ENCODE results near the gene ATRAID. TPM values are rescaled to one million over a fixed set of nuclear protein-coding genes. Genes with fewer than 3 reads are reported as not detected.

The ATRAID gene
- total and polyA plus RNA-seq, 2 donors (not counting 1 experiment from before 2014, with no cell fraction given): 176 to 235 TPM

DNA sequence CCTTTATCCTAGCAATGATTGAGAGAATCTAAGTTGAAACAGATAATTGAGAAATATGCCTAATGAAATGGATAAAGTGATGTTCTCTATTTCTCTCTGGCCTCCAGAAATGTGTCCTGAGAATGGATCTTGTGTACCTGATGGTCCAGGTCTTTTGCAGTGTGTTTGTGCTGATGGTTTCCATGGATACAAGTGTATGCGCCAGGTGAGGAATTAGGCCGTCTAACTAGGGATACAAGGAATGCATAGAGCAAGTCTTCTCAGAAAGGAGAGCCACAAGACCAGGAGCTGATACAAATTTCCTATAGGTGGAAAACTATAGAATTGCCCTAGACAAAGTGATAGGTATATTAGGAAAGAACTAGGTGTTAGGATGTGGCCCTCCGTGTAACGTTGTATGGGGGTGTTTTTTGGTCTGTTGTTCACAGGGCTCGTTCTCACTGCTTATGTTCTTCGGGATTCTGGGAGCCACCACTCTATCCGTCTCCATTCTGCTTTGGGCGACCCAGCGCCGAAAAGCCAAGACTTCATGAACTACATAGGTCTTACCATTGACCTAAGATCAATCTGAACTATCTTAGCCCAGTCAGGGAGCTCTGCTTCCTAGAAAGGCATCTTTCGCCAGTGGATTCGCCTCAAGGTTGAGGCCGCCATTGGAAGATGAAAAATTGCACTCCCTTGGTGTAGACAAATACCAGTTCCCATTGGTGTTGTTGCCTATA is 4.7 kb downstream of the ATRAID start:
- H4K20me1 ChIP-seq (ENCODE audit: control insufficient read depth, extremely low read depth, insufficient read depth, low read length): no peaks in the 10 kb centered on the region
- peaks cover 10% of the 10 kb centered on the region for H3K4me1 ChIP-seq (ENCODE audit: control insufficient read depth, extremely low read depth, insufficient read depth, low read length)
- H3K4me2 ChIP-seq (ENCODE audit: extremely low read depth, insufficient read depth, low read length): peak overlapping the region; percentile 26
- H3K9me3 ChIP-seq (ENCODE audit: control insufficient read depth, insufficient read depth, low read depth, low read length): no peaks in the 10 kb centered on the region
- H3K27me3 ChIP-seq (ENCODE audit: control insufficient read depth, insufficient read depth, low read length): no peaks in the 10 kb centered on the region
- peaks cover 13% of the 10 kb centered on the region for H3K79me2 ChIP-seq (ENCODE audit: control insufficient read depth, insufficient read depth, low read length)
- H3K36me3 ChIP-seq (ENCODE audit: control insufficient read depth, insufficient read depth, low read length): peaks cover 2% of the 10 kb centered on the region
- TF ChIP-seq, protein P1, sequence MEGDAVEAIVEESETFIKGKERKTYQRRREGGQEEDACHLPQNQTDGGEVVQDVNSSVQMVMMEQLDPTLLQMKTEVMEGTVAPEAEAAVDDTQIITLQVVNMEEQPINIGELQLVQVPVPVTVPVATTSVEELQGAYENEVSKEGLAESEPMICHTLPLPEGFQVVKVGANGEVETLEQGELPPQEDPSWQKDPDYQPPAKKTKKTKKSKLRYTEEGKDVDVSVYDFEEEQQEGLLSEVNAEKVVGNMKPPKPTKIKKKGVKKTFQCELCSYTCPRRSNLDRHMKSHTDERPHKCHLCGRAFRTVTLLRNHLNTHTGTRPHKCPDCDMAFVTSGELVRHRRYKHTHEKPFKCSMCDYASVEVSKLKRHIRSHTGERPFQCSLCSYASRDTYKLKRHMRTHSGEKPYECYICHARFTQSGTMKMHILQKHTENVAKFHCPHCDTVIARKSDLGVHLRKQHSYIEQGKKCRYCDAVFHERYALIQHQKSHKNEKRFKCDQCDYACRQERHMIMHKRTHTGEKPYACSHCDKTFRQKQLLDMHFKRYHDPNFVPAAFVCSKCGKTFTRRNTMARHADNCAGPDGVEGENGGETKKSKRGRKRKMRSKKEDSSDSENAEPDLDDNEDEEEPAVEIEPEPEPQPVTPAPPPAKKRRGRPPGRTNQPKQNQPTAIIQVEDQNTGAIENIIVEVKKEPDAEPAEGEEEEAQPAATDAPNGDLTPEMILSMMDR (conservative IDR thresholded peaks at IDR 0.05 in 1 of 2, IDR thresholded peaks at IDR 0.05 in 1 of 2; ENCODE audit: low read depth in 1 of 2, low read length in 2 of 2): no peak
- no peak for TF ChIP-seq EZH2 (IDR thresholded peaks at IDR 0.05; ENCODE audit: low read length, missing control alignments)
- H2AFZ ChIP-seq (ENCODE audit: low read length): no peak overlapping the region
- peak overlapping the region; percentile 40 to 87 (median 56) for H3K4me3 ChIP-seq (replicated peaks in 1 of 4; ENCODE audit: control extremely low read depth in 1 of 4, insufficient read depth in 1 of 4, low read depth in 3 of 4, low read length in 4 of 4)
- no peak overlapping the region for H3K9ac ChIP-seq (ENCODE audit: insufficient read depth, low read length)
- DNase-seq (ENCODE audit: low read depth in 2 of 2): no peak
- peak overlapping the region; percentile 89 for H3K27ac ChIP-seq (ENCODE audit: insufficient read depth, low read length)

DNA sequence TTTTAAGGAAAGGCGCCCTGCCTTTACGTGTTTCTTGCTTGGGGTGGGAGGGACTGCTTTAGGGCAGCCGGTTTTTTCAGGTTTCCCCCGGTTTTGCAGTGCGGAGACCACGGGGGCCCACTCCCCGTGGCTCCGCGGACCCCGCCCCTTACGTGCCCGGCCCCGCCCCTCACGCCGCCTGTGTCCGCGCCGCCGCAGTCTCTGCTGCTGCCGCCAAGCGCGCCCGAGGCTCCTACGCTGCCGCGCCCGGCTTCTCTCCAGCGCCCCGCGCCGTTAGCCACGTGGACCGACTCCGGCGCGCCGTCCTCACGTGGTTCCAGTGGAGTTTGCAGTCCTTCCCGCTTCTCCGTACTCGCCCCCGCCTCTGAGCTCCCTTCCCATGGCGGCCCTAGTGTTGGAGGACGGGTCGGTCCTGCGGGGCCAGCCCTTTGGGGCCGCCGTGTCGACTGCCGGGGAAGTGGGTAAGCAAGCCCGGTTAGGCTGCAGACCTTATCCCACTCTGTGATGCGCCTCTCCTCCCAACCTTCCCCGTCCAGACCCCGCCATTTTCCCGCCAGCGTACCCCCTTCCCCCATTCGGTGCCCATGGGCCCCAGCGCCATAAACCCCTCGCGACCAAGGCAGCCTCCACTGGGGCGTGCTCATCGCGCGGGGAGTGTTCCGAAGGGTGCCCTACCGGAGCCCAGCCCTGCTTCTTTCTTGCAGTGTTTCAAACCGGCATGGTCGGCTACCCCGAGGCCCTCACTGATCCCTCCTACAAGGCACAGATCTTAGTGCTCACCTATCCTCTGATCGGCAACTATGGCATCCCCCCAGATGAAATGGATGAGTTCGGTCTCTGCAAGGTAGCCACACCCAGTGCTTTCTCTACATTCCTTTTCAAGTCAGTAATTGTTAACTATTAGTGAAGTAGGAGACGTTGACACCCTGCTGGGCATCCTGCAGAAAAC is 5.6 kb downstream of the ATRAID start, which contains the start of gene CAD:
Gene CAD (plus strand): TSS at position 197 of the 949 bp plus-strand sequence. CDS start 183 bp downstream, at position 380.
- peak within 1 kb of the TSS; percentile 79 for H3K9ac ChIP-seq (ENCODE audit: insufficient read depth, low read length)
- H3K36me3 ChIP-seq (ENCODE audit: control insufficient read depth, insufficient read depth, low read length): peaks cover 8% of the 10 kb centered on the region
- no peaks in the 10 kb centered on the region for H4K20me1 ChIP-seq (ENCODE audit: control insufficient read depth, extremely low read depth, insufficient read depth, low read length)
- TF ChIP-seq, protein P1 (conservative IDR thresholded peaks at IDR 0.05 in 1 of 2, IDR thresholded peaks at IDR 0.05 in 1 of 2; ENCODE audit: low read depth in 1 of 2, low read length in 2 of 2): peak in 1 of 2 donors; percentile 5
- TF ChIP-seq EZH2 (IDR thresholded peaks at IDR 0.05; ENCODE audit: low read length, missing control alignments): no peak
- peaks cover 10% of the 10 kb centered on the region for H3K4me1 ChIP-seq (ENCODE audit: control insufficient read depth, extremely low read depth, insufficient read depth, low read length)
- H2AFZ ChIP-seq (ENCODE audit: low read length): peak within 1 kb of the TSS; percentile 91
- H3K4me3 ChIP-seq (replicated peaks in 1 of 4; ENCODE audit: control extremely low read depth in 1 of 4, insufficient read depth in 1 of 4, low read depth in 3 of 4, low read length in 4 of 4): peak within 1 kb of the TSS; percentile 59 to 87 (median 74)
- peaks cover 13% of the 10 kb centered on the region for H3K79me2 ChIP-seq (ENCODE audit: control insufficient read depth, insufficient read depth, low read length)
- no peaks in the 10 kb centered on the region for H3K9me3 ChIP-seq (ENCODE audit: control insufficient read depth, insufficient read depth, low read depth, low read length)
- H3K27me3 ChIP-seq (ENCODE audit: control insufficient read depth, insufficient read depth, low read length): no peaks in the 10 kb centered on the region
- peak within 1 kb of the TSS; percentile 95 for H3K4me2 ChIP-seq (ENCODE audit: extremely low read depth, insufficient read depth, low read length)
- H3K27ac ChIP-seq (ENCODE audit: insufficient read depth, low read length): peak within 1 kb of the TSS; percentile 89
- DNase-seq (ENCODE audit: low read depth in 2 of 2): peak; percentile 80 to 85

DNA sequence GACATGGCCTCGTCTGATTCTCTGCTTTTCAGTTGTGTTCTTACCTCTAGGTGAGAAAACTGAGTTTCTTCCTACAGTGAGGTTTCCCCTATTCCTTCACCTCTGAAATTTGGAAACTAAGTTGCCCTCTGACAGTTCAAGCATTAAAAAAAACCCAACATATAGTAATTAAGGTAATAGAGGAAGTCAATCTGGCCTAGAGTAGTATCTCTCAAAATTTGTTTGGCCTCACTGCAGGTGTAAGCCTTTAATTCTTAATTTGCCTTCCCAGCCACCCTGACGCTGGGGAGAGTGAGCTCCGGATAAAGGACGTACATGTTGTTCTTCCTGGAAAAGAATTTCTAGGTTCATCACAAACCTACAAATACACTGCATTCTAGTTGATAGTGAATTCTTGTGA is 6.8 kb downstream of the ATRAID start:
- no peak overlapping the region for H2AFZ ChIP-seq (ENCODE audit: low read length)
- DNase-seq (ENCODE audit: low read depth in 2 of 2): no peak
- H3K27ac ChIP-seq (ENCODE audit: insufficient read depth, low read length): no peak overlapping the region
- H3K79me2 ChIP-seq (ENCODE audit: control insufficient read depth, insufficient read depth, low read length): peaks cover 7% of the 10 kb centered on the region
- peak overlapping the region in 2 of 4 experiments; percentile 85 to 87 for H3K4me3 ChIP-seq (replicated peaks in 1 of 4; ENCODE audit: control extremely low read depth in 1 of 4, insufficient read depth in 1 of 4, low read depth in 3 of 4, low read length in 4 of 4)
- TF ChIP-seq, protein P1 (conservative IDR thresholded peaks at IDR 0.05 in 1 of 2, IDR thresholded peaks at IDR 0.05 in 1 of 2; ENCODE audit: low read depth in 1 of 2, low read length in 2 of 2): no peak
- no peak for TF ChIP-seq EZH2 (IDR thresholded peaks at IDR 0.05; ENCODE audit: low read length, missing control alignments)
- H3K36me3 ChIP-seq (ENCODE audit: control insufficient read depth, insufficient read depth, low read length): peaks cover 12% of the 10 kb centered on the region
- H3K4me2 ChIP-seq (ENCODE audit: extremely low read depth, insufficient read depth, low read length): peak overlapping the region; percentile 95
- no peaks in the 10 kb centered on the region for H3K27me3 ChIP-seq (ENCODE audit: control insufficient read depth, insufficient read depth, low read length)
- H3K4me1 ChIP-seq (ENCODE audit: control insufficient read depth, extremely low read depth, insufficient read depth, low read length): peaks cover 6% of the 10 kb centered on the region
- H3K9ac ChIP-seq (ENCODE audit: insufficient read depth, low read length): no peak overlapping the region
- no peaks in the 10 kb centered on the region for H4K20me1 ChIP-seq (ENCODE audit: control insufficient read depth, extremely low read depth, insufficient read depth, low read length)
- H3K9me3 ChIP-seq (ENCODE audit: control insufficient read depth, insufficient read depth, low read depth, low read length): no peaks in the 10 kb centered on the region

Measured in fibroblast of lung (primary cell).